Large intestine (tissue), 3 donors: ENCODE data around the gene S100A2. TPM values are rescaled to one million over a fixed set of nuclear protein-coding genes. Genes with fewer than 3 reads are reported as not detected.
"Not testable (repeated sequence)": the region's sequence is repeated elsewhere in the genome, so short reads cannot be mapped to it uniquely, and the experiment has no call there.

Source experiments
- DNase-seq, 2 donors: peaks; one replicate each; pipeline versions ENCODE4 v3.0.0 to v3.0.0-alpha.2; 2013
- H3K27ac ChIP-seq: one replicate; pipeline ENCODE4 v1.5.1; 2013; ENCODE audit warnings: low read length
- H3K27me3 ChIP-seq: 2 replicates; pipeline ENCODE4 v1.6.1; 2013; ENCODE audit warnings: low read length; ENCODE audit not compliant: control insufficient read depth, insufficient read depth
- H3K36me3 ChIP-seq: 2 replicates; pipeline ENCODE4 v1.6.1; 2013; ENCODE audit warnings: low read length; ENCODE audit not compliant: control insufficient read depth, insufficient read depth
- H3K4me1 ChIP-seq: one replicate; pipeline ENCODE4 v1.6.1; 2013; ENCODE audit warnings: low read length; ENCODE audit not compliant: control insufficient read depth, insufficient read depth
- H3K4me3 ChIP-seq: one replicate; pipeline ENCODE4 v1.5.1; 2013; ENCODE audit warnings: low read length
- H3K9me3 ChIP-seq: one replicate; pipeline ENCODE4 v1.6.1; 2013; ENCODE audit warnings: mild to moderate bottlenecking, low read depth, low read length, moderate library complexity; ENCODE audit not compliant: control insufficient read depth
- WGBS: methylation state at CpG from one replicate; pipeline ENCODE4 v1.1.5; 2013; ENCODE audit warnings: low lambda C conversion rate; ENCODE audit not compliant: insufficient coverage; 5-methylcytosine and 5-hydroxymethylcytosine counted together
- polyA plus RNA-seq: library from polyadenylated mRNA; unstranded; fragments of 120-200 nt; gene quantifications from one replicate; pipeline ENCODE4 v1.2.1, GENCODE V29; 2013

S100A2 gene
- polyA plus RNA-seq, 1 donor, result 0.67 TPM

DNA sequence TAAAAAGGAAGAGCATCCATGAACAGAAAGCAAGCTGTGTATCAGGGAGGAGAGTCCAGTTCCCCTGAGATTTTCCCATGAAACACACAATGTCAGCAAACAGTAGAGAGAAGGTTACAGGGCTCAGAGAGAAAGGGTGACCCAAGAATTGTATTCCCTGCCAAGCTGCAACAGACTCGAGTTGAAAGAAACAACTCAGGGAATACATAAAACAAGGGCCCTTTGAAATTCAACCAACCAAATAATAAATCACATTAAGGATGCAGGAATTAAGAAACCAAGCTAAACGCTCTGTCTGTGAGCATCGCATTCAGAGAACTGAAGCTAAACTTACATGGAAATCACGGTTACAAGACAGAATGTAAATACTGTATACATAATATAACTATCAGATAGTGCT lies 27.1 kb upstream of the S100A2 start:
- H3K4me3 ChIP-seq, result no peak overlapping the region
- H3K27ac ChIP-seq, result no peak overlapping the region
- H3K4me1 ChIP-seq, result no peaks in the 10 kb centered on the region
- WGBS, result 80% methylated on average over 1 of the region's 4 CpGs
- no peaks in the 10 kb centered on the region for H3K9me3 ChIP-seq
- no peaks in the 10 kb centered on the region for H3K27me3 ChIP-seq
- no peak for DNase-seq
- H3K36me3 ChIP-seq, result no peaks in the 10 kb centered on the region

- H3K27ac ChIP-seq, result no peak overlapping the region
- WGBS, result no CpG with 5 or more reads among the region's 2 CpGs
Measured at GRCh38 chr1:153588482-153588881, 22.8 kb upstream of the S100A2 start.

GRCh38 chr1:153588033-153588432 lies 22.4 kb upstream of the S100A2 start:
- not testable (repeated sequence) for H3K27ac ChIP-seq, H3K27me3 ChIP-seq, H3K9me3 ChIP-seq, H3K4me1 ChIP-seq, DNase-seq, H3K4me3 ChIP-seq, H3K36me3 ChIP-seq
- 60% methylated on average over 1 of the region's 10 CpGs for WGBS

More at GRCh38 chr1:153588482-153588881, 22.8 kb upstream of the S100A2 start:
- Histone ChIP-seq H3K4me3 (no peak overlapping the region), H3K27me3 (no peaks in the 10 kb centered on the region), H3K9me3 (no peaks in the 10 kb centered on the region), H3K4me1 (no peaks in the 10 kb centered on the region), H3K36me3 (no peaks in the 10 kb centered on the region)
- DNase-seq, result no peak

- H3K27me3 ChIP-seq, result no peaks in the 10 kb centered on the region
- no peak overlapping the region for H3K4me3 ChIP-seq
- WGBS, result no CpG with 5 or more reads among the region's 5 CpGs
- no peaks in the 10 kb centered on the region for H3K36me3 ChIP-seq
- H3K9me3 ChIP-seq, result no peaks in the 10 kb centered on the region
- DNase-seq, result no peak
- no peaks in the 10 kb centered on the region for H3K4me1 ChIP-seq
- H3K27ac ChIP-seq, result no peak overlapping the region
Measured at GRCh38 chr1:153587314-153587713, 21.7 kb upstream of the S100A2 start.

DNA sequence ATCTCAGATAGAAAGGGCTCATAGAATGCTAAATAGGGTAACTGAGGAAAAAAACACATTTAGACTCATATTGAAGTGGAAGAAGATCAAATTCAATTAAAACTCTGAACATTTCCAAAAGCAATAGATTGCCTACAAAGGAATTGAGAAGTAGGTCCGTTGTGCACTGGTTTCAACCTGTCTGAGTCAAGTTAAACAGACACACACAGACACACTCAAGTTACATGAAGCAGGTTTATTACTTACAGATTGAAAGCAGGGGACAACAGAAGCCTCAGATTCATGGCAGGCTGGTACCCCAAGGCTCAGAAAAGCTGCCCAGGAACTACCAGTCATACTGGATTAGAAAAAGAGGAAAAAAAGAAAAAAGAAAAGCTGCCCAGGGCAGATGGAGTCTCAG lies 20.7 kb upstream of the S100A2 start:
- no peaks in the 10 kb centered on the region for H3K27me3 ChIP-seq
- no peaks in the 10 kb centered on the region for H3K4me1 ChIP-seq
- no peaks in the 10 kb centered on the region for H3K36me3 ChIP-seq
- no peak for DNase-seq
- no peaks in the 10 kb centered on the region for H3K9me3 ChIP-seq
- H3K4me3 ChIP-seq, result no peak overlapping the region
- no peak overlapping the region for H3K27ac ChIP-seq
- WGBS, result no CpG with 5 or more reads among the region's 1 CpG

DNA sequence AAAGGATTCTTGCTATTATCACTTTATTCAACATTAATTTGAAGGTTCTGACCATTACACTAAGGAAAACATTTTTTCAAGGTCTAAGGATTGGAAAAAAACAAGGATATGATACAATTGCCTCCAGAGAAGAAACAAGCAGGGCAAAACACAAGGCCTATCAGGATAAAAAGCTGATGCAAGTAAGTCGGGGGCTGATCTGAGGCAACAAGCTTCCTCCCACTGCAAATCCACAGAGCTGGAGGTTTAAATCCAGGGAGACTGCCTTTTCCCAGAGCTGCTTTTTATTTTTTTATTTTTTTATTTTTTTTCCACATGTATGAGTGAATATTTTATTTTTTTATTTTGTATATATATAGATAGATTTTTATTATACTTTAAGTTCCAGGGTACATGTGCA lies 19.4 kb upstream of the S100A2 start:
- no CpG with 5 or more reads among the region's 1 CpG for WGBS

GRCh38 chr1:153583976-153584375 lies 18.3 kb upstream of the S100A2 start:
- Histone ChIP-seq H3K4me3 (no peak overlapping the region), H3K36me3 (no peaks in the 10 kb centered on the region), H3K27me3 (no peaks in the 10 kb centered on the region), H3K4me1 (no peaks in the 10 kb centered on the region), H3K27ac (no peak overlapping the region), H3K9me3 (no peaks in the 10 kb centered on the region)
- no peak for DNase-seq
- WGBS, result 67% methylated on average over 2 of the region's 2 CpGs

More for the DNA sequence above, 19.4 kb upstream of the S100A2 start:
- H3K4me3 ChIP-seq, result no peak overlapping the region
- H3K27ac ChIP-seq, result no peak overlapping the region
- DNase-seq, result no peak
- no peaks in the 10 kb centered on the region for H3K9me3 ChIP-seq
- no peaks in the 10 kb centered on the region for H3K36me3 ChIP-seq
- H3K27me3 ChIP-seq, result no peaks in the 10 kb centered on the region
- H3K4me1 ChIP-seq, result no peaks in the 10 kb centered on the region

DNA sequence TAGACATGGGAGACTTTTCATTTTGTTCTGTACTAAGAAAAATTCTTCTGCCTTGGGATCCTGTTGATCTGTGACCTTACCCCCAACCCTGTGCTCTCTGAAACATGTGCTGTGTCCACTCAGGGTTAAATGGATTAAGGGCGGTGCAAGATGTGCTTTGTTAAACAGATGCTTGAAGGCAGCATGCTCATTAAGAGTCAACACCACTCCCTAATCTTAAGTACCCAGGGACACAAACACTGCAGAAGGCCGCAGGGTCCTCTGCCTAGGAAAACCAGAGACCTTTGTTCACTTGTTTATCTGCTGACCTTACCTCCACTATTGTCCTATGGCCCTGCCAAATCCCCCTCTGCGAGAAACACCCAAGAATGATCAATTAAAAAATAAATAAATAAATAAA lies 17.9 kb upstream of the S100A2 start:
- WGBS, result no CpG with 5 or more reads among the region's 3 CpGs

GRCh38 chr1:153582836-153583235 lies 17.2 kb upstream of the S100A2 start:
- WGBS, result no CpG with 5 or more reads among the region's 34 CpGs
- not testable (repeated sequence) for H3K4me3 ChIP-seq, H3K4me1 ChIP-seq, H3K27me3 ChIP-seq, H3K27ac ChIP-seq, H3K36me3 ChIP-seq, DNase-seq, H3K9me3 ChIP-seq

More for the DNA sequence above, 17.9 kb upstream of the S100A2 start:
- DNase-seq, H3K4me3 ChIP-seq, H3K9me3 ChIP-seq, H3K4me1 ChIP-seq, H3K27ac ChIP-seq, H3K36me3 ChIP-seq, H3K27me3 ChIP-seq: not testable (repeated sequence)

- H3K27me3 ChIP-seq, result no peaks in the 10 kb centered on the region
- no peaks in the 10 kb centered on the region for H3K36me3 ChIP-seq
- H3K9me3 ChIP-seq, result peaks cover 4% of the 10 kb centered on the region
- no peak for DNase-seq
- H3K4me3 ChIP-seq, result no peak overlapping the region
- no peak overlapping the region for H3K27ac ChIP-seq
- WGBS, result no CpG with 5 or more reads among the region's 3 CpGs
- peaks cover 2% of the 10 kb centered on the region for H3K4me1 ChIP-seq
Measured at GRCh38 chr1:153578936-153579335, 13.3 kb upstream of the S100A2 start.

GRCh38 chr1:153578490-153578889 lies 12.8 kb upstream of the S100A2 start:
- DNase-seq, result no peak
- Histone ChIP-seq H3K27me3 (no peaks in the 10 kb centered on the region), H3K36me3 (no peaks in the 10 kb centered on the region), H3K9me3 (peaks cover 4% of the 10 kb centered on the region), H3K27ac (no peak overlapping the region), H3K4me3 (no peak overlapping the region), H3K4me1 (peaks cover 2% of the 10 kb centered on the region)
